ENCODE results near the gene ZBTB7C. TPM values are rescaled to one million over a fixed set of nuclear protein-coding genes. Genes with fewer than 3 reads are reported as not detected.

Gene ZBTB7C
- total and polyA plus RNA-seq, 3 experiments from 2014 or later = 0.13 TPM; not detected in 2

DNA sequence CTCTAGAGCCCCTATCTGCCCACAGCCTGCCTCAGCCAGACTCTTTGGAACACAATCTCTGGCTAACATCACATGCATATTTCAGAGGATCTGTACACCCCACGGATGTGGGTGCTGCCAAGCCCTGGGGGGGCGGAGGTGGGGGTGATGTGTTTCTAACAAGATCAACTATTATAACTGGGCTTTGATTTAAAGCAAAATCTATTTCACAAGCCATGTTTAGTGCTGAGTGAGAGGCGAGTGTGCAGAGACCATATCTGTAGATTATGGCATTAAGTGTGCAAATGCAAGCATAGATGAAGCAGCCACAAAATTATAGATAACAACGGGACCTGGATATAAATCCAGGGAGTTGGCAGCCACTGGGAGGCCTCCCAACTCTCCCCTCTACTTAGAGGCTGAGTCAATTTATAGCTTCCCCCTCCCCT lies 342.9 kb downstream of the ZBTB7C start:
- Mint-ChIP-seq H3K4me3 (no peak overlapping the region), H3K4me1 (no peaks in the 10 kb centered on the region)

DNA sequence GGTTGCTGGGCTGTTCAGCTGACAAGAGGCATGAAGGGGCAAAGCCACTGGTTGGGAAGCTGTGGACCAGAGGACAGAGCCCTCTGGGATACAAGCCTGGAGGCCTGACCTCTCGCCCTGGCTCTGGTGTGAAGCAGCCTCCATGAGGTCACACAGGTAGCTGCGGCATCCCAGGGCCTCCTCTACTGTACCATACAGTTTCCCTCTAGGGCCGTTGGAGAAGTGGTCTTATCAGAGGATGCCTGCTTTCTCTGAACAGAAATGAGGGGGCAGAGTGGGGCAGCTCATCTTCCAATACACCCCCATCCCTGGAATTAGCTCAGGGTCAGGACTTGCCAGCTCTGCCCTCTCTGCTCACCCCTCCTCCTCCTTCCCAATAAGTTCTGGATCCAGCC lies 343.6 kb downstream of the ZBTB7C start:
- Histone ChIP-seq H3K4me1 (ENCODE audit: insufficient read depth, low read length) (no peaks in the 10 kb centered on the region), H3K9me3 (ENCODE audit: low read length) (no peaks in the 10 kb centered on the region), H3K36me3 (ENCODE audit: insufficient read depth, low read length) (no peaks in the 10 kb centered on the region), H3K27ac (ENCODE audit: low read depth, low read length) (no peak overlapping the region), H3K4me3 (ENCODE audit: low read length) (no peak overlapping the region), H3K27me3 (ENCODE audit: insufficient read depth, low read length, poor library complexity, severe bottlenecking) (no peaks in the 10 kb centered on the region)
- CTCF ChIA-PET = no interaction called here
- Mint-ChIP-seq H3K9me3 (no peaks in the 10 kb centered on the region), H3K4me1 (no peaks in the 10 kb centered on the region), H3K36me3 (no peaks in the 10 kb centered on the region), H3K27ac (no peak overlapping the region), H3K27me3 (peaks cover 8 to 14% of the 10 kb centered on the region in 2 donors), H3K4me3 (no peak overlapping the region)
- POLR2A ChIA-PET = no interaction called here
- DNase-seq = no peak

More for the DNA sequence above, 342.9 kb downstream of the ZBTB7C start:
- no peaks in the 10 kb centered on the region for H3K36me3 Mint-ChIP-seq
- POLR2A ChIA-PET = no interaction called here
- H3K27me3 Mint-ChIP-seq = peaks cover 8 to 13% of the 10 kb centered on the region in 2 donors
- H3K4me3 ChIP-seq (ENCODE audit: low read length) = no peak overlapping the region
- no peaks in the 10 kb centered on the region for H3K9me3 Mint-ChIP-seq
- H3K9me3 ChIP-seq (ENCODE audit: low read length) = no peaks in the 10 kb centered on the region
- CTCF ChIA-PET = no interaction called here
- no peak overlapping the region for H3K27ac Mint-ChIP-seq
- no peak for DNase-seq
- no peaks in the 10 kb centered on the region for H3K36me3 ChIP-seq (ENCODE audit: insufficient read depth, low read length)
- no peak overlapping the region for H3K27ac ChIP-seq (ENCODE audit: low read depth, low read length)
- H3K4me1 ChIP-seq (ENCODE audit: insufficient read depth, low read length) = no peaks in the 10 kb centered on the region
- H3K27me3 ChIP-seq (ENCODE audit: insufficient read depth, low read length, poor library complexity, severe bottlenecking) = no peaks in the 10 kb centered on the region

DNA sequence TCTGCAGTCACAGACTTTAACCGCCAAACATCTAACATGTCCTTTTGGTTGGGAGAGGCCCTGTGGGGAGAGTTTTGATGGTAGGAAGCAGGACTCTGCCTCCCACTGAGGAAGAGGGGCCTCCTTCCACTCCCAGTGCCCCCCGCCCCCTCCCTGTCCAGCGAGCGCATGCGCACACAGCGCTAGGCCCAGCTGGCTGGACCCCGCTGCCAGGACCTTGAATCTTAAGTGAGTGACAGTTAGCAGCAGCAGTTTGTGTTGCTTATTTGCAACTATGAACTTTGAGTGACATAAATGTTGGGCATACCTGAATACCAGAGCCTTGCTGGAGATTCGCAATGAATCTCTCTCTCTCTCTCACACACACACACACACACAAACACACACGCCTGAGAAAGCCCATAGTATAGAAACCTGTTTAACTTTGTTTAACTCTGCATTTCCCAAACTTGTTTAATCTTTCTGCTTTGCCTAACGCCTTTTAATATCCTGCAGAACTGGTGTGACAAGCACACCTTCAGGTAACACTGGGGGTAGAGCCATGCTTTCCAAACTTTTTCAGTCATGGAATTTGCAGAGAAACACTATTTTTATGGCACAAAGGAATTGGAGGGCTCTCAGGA lies 344.1 kb downstream of the ZBTB7C start:
- Mint-ChIP-seq H3K27me3 (peaks cover 13 to 15% of the 10 kb centered on the region in 2 donors), H3K4me1 (no peaks in the 10 kb centered on the region), H3K36me3 (no peaks in the 10 kb centered on the region)

DNA sequence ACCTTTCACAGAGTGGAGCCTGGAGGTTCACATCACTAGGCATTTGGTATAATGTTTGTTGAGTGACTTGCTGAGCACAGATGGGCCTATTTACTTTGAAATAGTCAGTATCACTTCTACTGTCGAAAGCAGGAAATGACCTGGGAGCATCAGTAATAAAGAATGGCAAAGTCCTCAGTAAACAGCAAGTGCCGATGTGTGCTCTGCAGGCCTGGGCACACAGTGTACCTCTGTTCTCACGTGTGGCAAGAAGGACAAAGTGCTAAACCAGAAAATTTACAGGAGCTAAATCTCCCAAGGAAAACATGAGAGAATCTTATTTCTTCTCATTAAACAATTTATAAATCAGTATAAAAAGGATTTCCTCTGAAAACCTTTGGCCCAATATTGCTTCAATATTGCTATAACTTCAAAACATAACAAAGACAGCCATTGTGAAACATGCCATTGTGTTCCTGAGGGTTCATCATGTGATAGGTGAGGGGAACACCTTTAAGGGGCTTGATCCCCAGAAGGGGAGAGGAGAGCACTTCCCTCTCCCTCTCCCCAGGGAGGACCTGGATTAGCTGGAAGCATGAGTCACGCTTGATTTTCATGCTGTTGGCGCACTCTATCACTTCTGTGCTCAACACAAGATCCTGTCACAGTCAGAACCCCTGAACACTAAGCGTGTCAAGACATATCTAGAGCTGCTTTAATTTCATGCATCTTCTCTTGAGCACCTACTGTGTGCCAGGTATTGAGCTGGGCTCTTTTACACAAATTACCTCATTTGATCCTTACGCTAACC lies 347.2 kb downstream of the ZBTB7C start:
- CTCF ChIA-PET = interaction anchor here (1.5 kb wide), 1 partner anchor 10 kb away, joined by 4 read pairs; no protein-coding TSS in a partner anchor
- no peak for DNase-seq
- no peak overlapping the region for H3K4me3 Mint-ChIP-seq
- Histone ChIP-seq H3K36me3 (ENCODE audit: insufficient read depth, low read length) (no peaks in the 10 kb centered on the region), H3K27ac (ENCODE audit: low read depth, low read length) (no peak overlapping the region), H3K4me3 (ENCODE audit: low read length) (no peak overlapping the region), H3K27me3 (ENCODE audit: insufficient read depth, low read length, poor library complexity, severe bottlenecking) (no peaks in the 10 kb centered on the region), H3K4me1 (ENCODE audit: insufficient read depth, low read length) (no peaks in the 10 kb centered on the region), H3K9me3 (ENCODE audit: low read length) (no peaks in the 10 kb centered on the region)
- H3K27me3 Mint-ChIP-seq = peaks cover 20 to 37% of the 10 kb centered on the region in 2 donors
- H3K27ac Mint-ChIP-seq = no peak overlapping the region
- H3K4me1 Mint-ChIP-seq = no peaks in the 10 kb centered on the region
- H3K36me3 Mint-ChIP-seq = no peaks in the 10 kb centered on the region
- peaks cover 0 to 1% (median 0%) of the 10 kb centered on the region in 5 donors for H3K9me3 Mint-ChIP-seq
- POLR2A ChIA-PET = no interaction called here

More for the DNA sequence above, 344.1 kb downstream of the ZBTB7C start:
- Histone ChIP-seq H3K4me3 (ENCODE audit: low read length) (no peak overlapping the region), H3K27ac (ENCODE audit: low read depth, low read length) (no peak overlapping the region), H3K4me1 (ENCODE audit: insufficient read depth, low read length) (no peaks in the 10 kb centered on the region), H3K27me3 (ENCODE audit: insufficient read depth, low read length, poor library complexity, severe bottlenecking) (no peaks in the 10 kb centered on the region), H3K36me3 (ENCODE audit: insufficient read depth, low read length) (no peaks in the 10 kb centered on the region), H3K9me3 (ENCODE audit: low read length) (no peaks in the 10 kb centered on the region)
- ChIA-PET CTCF (no interaction called here), POLR2A (no interaction called here)
- no peak overlapping the region for H3K4me3 Mint-ChIP-seq
- H3K27ac Mint-ChIP-seq = no peak overlapping the region
- no peaks in the 10 kb centered on the region for H3K9me3 Mint-ChIP-seq
- DNase-seq = no peak

DNA sequence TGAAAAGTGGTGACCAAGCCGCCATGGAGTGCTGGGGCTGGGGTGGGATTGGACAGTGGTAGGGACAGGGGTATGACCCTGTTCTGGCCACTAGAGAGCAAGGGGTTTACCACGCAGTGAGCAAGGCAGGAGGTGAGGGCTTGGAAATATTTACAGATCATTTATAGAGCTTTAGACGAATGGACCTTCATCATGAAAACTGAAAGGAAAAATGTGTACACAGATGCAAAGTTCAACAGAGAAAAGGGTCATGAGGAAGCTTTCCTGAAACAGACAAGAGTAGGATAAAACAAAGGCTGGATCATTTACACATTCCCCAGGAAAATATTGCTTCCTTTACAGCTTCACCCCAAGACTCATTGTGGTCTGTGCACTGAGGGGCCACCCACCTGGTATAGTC lies 348.2 kb downstream of the ZBTB7C start:
- CTCF ChIA-PET = interaction anchor here (1.5 kb wide), 1 partner anchor 9 kb away, joined by 4 read pairs; no protein-coding TSS in a partner anchor
- H3K36me3 Mint-ChIP-seq = no peaks in the 10 kb centered on the region
- DNase-seq = no peak
- Histone ChIP-seq H3K27ac (ENCODE audit: low read depth, low read length) (no peak overlapping the region), H3K27me3 (ENCODE audit: insufficient read depth, low read length, poor library complexity, severe bottlenecking) (no peaks in the 10 kb centered on the region), H3K9me3 (ENCODE audit: low read length) (no peaks in the 10 kb centered on the region), H3K4me1 (ENCODE audit: insufficient read depth, low read length) (no peaks in the 10 kb centered on the region), H3K4me3 (ENCODE audit: low read length) (no peak overlapping the region), H3K36me3 (ENCODE audit: insufficient read depth, low read length) (no peaks in the 10 kb centered on the region)
- POLR2A ChIA-PET = no interaction called here
- H3K4me3 Mint-ChIP-seq = no peak overlapping the region
- H3K27me3 Mint-ChIP-seq = peaks cover 16 to 37% of the 10 kb centered on the region in 2 donors
- peaks cover 0 to 1% (median 0%) of the 10 kb centered on the region in 5 donors for H3K9me3 Mint-ChIP-seq
- H3K4me1 Mint-ChIP-seq = no peaks in the 10 kb centered on the region
- H3K27ac Mint-ChIP-seq = peak overlapping the region in 1 of 8 donors; percentile 78

DNA sequence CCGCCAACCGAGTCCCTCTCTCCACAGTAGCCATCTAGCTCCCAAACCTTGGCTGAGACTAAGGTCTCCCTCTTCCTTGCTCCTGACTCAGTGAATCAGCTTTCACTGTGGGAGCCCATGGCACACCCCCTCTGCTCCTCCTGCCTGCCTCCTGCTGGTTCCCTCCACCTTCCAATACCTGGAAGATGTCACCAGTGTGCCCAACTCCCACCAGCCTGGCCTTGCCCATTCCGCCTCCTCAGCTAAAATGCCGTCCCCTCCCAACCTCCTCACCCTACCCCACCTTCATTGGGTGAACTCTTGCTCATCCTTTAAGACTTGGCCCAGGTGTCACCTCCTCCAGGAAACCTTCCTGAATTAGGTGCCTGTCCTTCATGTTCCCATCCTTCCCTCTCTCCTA lies 348.8 kb downstream of the ZBTB7C start:
- H3K4me3 Mint-ChIP-seq = no peak overlapping the region
- H3K27ac ChIP-seq (ENCODE audit: low read depth, low read length) = no peak overlapping the region
- POLR2A ChIA-PET = no interaction called here

DNA sequence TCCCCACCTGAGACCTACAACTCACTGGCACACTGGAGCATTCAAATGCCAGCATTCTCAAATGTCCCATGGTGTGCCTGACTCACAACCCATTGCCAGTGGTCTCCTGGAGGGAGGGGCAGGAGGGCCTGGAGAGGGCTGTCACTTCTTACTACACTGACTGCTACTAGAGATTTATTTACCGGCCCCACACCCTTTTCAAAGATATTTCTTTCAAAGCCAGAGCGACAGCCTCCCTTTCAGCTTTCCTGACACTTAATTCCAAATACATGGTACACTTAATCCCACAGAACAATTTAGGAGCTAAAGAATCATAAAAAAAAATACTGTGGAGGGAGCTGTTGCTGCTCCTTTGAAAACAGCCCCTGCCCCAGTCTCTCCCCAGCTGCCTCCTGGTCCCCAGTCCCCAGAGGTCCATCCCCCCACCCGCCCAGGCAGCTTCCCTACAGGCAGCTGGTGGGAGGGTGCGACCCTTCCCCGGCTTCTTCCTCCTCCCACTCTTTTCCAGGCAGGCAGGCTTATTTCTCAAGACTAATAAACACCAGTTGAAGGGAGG lies 349.6 kb downstream of the ZBTB7C start:
- no peak for DNase-seq
- Mint-ChIP-seq H3K27ac (no peak overlapping the region), H3K4me1 (no peaks in the 10 kb centered on the region), H3K27me3 (peaks cover 25 to 47% of the 10 kb centered on the region in 2 donors), H3K9me3 (peaks cover 0 to 1% (median 0%) of the 10 kb centered on the region in 5 donors), H3K36me3 (no peaks in the 10 kb centered on the region), H3K4me3 (no peak overlapping the region)
- CTCF ChIA-PET = no interaction called here
- POLR2A ChIA-PET = no interaction called here
- Histone ChIP-seq H3K36me3 (ENCODE audit: insufficient read depth, low read length) (no peaks in the 10 kb centered on the region), H3K9me3 (ENCODE audit: low read length) (no peaks in the 10 kb centered on the region), H3K27me3 (ENCODE audit: insufficient read depth, low read length, poor library complexity, severe bottlenecking) (no peaks in the 10 kb centered on the region), H3K4me3 (ENCODE audit: low read length) (no peak overlapping the region), H3K4me1 (ENCODE audit: insufficient read depth, low read length) (no peaks in the 10 kb centered on the region), H3K27ac (ENCODE audit: low read depth, low read length) (no peak overlapping the region)

More for the DNA sequence above, 348.8 kb downstream of the ZBTB7C start:
- Histone ChIP-seq H3K36me3 (ENCODE audit: insufficient read depth, low read length) (no peaks in the 10 kb centered on the region), H3K4me1 (ENCODE audit: insufficient read depth, low read length) (no peaks in the 10 kb centered on the region), H3K27me3 (ENCODE audit: insufficient read depth, low read length, poor library complexity, severe bottlenecking) (no peaks in the 10 kb centered on the region), H3K9me3 (ENCODE audit: low read length) (no peaks in the 10 kb centered on the region), H3K4me3 (ENCODE audit: low read length) (no peak overlapping the region)
- H3K9me3 Mint-ChIP-seq = peaks cover 0 to 1% (median 0%) of the 10 kb centered on the region in 5 donors
- no peaks in the 10 kb centered on the region for H3K4me1 Mint-ChIP-seq
- H3K27me3 Mint-ChIP-seq = peaks cover 20 to 42% of the 10 kb centered on the region in 2 donors
- peak overlapping the region in 1 of 8 donors; percentile 53 for H3K27ac Mint-ChIP-seq
- CTCF ChIA-PET = no interaction called here
- no peak for DNase-seq
- no peaks in the 10 kb centered on the region for H3K36me3 Mint-ChIP-seq

DNA sequence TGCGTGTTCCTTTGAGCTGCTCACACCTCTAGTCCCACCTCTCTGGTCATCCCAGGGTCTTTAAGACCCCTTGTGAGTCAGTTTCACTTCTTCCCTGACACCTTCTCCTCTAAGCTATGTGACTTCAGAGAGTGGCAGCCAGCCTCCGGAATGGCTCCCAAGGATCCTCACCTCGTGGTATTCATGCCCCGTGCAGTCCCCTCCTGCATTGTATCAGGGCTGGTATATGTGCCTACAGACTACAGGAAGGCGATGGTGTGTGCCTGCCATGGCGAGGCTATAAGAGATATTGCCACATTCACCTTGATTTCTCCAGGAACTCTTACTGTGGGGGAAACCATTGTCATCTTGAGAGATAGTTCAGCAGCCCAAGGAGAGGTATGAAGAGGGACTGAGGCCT lies 350.7 kb downstream of the ZBTB7C start:
- Mint-ChIP-seq H3K27ac (no peak overlapping the region), H3K4me3 (no peak overlapping the region), H3K27me3 (peaks cover 24 to 58% of the 10 kb centered on the region in 2 donors), H3K4me1 (no peaks in the 10 kb centered on the region), H3K9me3 (peaks cover 0 to 1% (median 0%) of the 10 kb centered on the region in 5 donors), H3K36me3 (no peaks in the 10 kb centered on the region)
- POLR2A ChIA-PET = no interaction called here
- H3K27ac ChIP-seq (ENCODE audit: low read depth, low read length) = no peak overlapping the region
- H3K9me3 ChIP-seq (ENCODE audit: low read length) = no peaks in the 10 kb centered on the region
- no peak overlapping the region for H3K4me3 ChIP-seq (ENCODE audit: low read length)
- CTCF ChIA-PET = no interaction called here
- no peaks in the 10 kb centered on the region for H3K36me3 ChIP-seq (ENCODE audit: insufficient read depth, low read length)
- H3K4me1 ChIP-seq (ENCODE audit: insufficient read depth, low read length) = no peaks in the 10 kb centered on the region
- no peak for DNase-seq
- no peaks in the 10 kb centered on the region for H3K27me3 ChIP-seq (ENCODE audit: insufficient read depth, low read length, poor library complexity, severe bottlenecking)
